Stimulated activated CD8-positive, alpha-beta memory T cell treated with anti-CD3 and anti-CD28 coated beads, Interleukin-12 subunit alpha, Interleukin-12 subunit beta, amount 100 ng/mL, for 1 hour (primary cell): ENCODE results near the gene DOHH.
"Not testable (repeated sequence)": the region's sequence is repeated elsewhere in the genome, so short reads cannot be mapped to it uniquely, and the experiment has no call there.

Experiments
- DNase-seq: peaks from one replicate; pipeline ENCODE4 v3.0.0-alpha.2; 2020; ENCODE audit warnings: low read depth

The DOHH gene

DNA sequence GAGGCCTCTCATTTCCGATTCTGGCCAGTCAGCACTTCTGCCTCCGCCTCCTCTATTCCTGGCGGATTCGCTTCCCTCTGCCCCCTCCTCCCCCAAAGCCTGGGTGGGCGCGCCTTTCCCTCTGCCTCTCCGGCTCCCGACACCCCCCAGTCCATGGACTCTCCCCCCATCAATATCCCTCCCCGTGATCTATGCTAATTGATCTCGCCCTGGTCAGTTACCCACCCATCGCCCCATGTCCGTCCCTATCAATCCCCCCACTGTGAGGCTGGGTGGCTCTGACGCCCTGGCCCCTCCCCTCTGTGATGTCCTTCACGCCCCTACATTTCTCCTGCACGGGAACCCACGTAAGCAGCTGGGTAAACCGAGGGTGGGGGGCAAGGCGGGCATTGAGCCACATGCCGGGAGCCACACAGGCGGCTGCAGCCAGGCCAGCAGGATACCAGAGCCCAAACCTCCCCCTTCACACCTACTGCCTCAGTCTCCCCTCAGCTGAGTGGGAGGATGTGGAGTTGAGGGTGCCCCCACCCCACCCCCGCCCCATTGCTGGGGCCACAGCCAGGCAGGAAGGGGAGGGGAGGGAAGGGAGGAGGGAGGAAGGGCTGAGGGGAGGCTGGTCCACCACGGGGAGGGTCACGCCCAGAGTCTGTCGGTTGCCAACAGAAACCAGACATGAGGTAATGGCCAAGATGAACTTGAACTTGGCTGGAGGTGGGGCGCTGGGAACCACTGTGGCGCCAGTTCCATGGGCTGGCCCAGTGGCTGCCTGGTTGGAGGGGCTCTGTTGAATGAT lies 41.2 kb downstream of the DOHH start:
- no peak for DNase-seq

DNA sequence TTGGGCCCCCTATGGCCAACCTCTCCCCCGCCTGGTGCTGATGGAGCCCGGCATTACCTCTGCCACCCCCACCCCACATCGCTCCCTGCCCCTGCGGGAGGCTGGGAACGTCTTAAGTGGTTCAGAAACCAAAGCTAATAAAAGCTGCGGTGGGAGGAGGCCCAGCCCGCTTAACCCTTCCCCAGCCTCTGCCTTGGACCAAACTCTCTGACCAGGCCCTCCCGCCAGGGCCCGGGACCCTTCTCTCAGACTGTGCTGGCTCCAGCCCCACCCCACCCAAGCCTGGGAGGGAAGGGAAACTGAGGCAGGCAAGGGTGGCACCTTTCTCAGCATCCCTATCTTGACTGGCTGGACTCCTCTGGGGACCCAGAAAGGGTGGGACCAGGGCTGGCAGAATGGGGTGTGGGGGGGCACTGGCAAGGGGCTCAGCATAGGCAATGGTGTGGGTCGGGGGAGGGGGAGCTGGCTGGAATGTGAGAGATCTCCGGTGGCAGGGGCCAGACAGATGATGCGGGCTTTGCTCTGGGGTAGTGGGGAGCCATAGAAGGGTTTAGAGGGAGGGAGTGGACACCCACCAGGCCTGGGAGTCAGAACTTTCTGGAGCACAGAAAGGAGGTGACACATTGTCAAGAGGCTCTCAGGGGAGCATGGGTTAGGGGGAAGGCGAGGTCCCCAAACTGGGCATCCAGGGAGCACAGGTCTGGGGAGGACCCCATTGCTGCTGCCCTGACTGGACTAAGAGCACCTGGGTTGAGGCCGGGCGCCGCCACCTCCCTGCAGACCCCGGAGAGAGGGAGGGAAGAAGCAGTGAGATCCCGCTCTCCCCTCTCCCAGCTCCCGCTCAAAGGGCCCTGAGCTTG lies 42.0 kb downstream of the DOHH start:
- no peak for DNase-seq

DNA sequence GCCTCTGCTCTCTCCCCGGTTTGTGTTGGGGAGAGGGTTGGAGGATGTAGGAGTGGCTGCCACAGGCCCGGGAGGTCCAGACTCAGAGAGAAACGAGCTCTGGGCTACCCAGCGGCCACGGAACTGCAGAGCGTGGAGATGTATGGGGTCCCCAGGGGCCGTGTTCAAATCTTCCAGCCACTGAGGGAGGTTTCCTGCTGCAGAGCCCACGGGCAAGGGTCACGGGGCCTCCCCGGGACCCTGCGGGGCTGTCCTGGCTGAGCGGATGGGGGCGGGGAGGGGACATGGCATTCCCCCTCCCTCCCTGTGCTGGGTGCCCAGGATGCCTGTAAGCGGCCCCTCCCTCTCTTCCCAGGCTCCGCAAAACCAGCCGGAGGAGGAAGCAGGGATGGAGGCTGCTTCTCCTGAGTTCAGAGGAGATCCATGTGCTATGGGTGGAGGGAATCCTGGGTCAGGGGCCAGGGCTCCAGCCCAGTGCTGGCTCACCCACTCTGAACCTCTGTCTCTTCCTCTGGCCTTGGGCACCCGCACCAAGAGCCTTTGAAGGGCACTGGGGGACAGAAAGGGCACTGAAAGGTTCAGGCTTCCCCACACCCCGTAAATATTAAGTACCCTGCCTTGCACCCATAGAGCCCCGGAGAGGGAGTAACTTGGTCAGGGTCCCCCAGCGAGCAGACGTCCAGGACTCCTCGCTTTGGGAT lies 42.8 kb downstream of the DOHH start:
- DNase-seq: no peak

DNA sequence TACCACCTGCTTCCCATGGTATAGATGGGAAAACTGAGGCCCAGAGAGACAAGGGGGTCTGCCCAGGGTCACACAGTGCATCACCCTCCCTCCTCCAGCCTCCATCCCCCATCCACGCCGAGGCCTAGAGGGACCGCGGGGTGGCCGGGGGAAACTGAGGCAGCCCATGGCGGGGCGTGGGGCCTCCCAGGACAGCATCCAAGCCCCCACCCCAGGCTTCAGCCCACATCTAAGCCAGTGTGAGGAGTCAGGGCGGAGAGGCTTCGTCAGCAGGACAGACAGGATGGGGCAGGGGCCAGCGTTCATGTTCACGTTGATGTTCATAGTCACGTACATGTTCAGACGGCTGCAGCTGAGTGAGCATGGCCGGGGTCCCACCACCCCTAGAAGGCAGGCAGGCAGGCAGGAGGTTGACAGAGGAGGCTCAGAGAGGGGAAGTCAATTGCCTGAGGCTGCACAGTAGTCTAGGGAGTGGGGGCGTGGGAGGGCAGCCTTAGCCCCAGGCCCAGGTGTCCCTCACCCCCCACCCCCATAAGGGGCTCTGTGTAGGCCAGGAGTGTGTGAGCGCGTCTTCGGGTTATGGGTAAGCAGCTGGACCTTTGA lies 43.4 kb downstream of the DOHH start:
- no peak for DNase-seq

DNA sequence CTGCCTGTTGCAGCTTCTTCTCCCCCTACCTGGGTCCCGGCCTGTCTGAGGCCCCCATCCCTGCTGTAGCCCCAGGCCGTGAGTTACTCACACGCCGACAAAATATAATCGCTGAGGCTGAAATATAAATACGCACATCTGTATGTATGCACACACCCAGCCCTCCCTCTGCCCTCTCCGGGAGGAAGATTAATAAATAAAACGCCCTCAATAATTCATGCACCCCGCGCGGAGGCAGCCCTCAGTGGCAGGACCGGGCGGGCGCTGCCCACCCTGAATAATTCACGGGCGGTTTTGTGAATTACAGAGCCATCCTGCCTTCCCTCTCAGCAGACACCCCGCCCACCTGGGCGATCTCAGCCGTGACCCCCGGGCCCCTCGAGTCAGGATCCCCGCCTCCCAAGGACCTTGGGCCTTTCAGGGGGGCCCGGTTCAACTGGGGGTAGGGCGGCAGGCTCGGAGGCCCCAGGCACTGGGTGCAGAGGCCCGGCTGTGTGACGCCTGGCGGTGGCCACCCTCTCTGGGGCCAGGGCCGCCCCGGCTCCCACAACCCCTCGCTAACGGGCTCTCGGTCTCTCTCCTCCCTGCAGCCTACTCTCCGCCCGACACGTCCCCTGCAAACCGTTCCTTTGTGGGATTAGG lies 44.4 kb downstream of the DOHH start:
- no peak for DNase-seq

DNA sequence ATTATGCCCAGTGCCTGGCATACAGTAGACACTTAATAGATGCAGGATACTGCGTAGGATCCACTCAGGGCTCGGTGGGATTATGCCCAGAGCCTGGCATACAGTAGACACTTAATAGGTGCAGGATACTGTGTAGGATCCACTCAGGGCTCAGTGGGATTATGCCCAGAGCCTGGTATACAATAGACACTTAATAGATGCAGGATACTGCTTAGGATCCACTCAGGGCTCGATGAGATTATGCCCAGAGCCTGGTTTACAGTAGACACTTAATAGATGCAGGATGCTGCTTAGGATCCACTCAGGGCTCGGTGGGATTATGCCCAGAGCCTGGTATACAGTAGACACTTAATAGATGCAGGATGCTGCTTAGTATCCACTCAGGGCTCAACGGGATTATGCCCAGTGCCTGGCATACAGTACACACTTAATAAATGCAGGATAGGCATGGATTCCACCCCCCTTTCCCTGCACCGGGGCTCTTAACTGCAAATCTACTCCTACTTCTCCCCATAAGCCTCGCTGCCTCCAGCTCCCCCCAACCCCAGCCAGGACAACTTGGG lies 45.0 kb downstream of the DOHH start:
- DNase-seq: no peak

DNA sequence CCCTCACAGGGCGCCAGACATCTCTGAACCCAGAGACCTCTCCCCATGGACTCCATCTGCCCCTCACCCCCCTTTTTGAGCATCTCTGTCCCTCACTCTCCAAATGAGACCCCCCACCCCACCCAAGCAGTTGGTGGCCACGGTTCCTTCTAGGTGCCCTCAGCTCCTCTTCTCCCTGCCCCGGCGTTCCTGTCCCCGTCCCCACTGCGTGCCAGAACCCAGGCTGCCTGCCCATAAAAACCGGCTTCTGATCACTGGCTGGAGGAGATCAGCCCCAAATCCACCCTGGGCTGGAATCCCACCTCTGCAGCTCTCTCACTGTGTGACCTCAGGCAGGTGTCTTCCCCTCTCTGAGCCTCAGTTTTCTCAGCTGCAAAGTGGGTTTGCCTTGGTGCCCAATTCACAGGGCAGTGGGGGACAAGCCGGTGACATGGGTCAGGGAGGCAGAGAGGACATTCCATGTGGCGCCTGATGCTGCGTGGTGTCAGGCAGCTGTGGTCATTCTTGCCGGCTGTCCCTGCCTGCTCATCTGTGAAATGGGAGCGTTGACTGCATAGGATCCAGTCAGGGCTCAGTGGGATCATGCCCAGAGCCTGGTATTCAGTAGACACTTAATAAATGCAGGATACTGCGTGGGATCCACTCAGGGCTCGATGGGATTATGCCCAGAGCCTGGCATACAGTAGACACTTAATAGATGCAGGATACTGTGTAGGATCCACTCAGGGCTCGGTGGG lies 45.6 kb downstream of the DOHH start:
- DNase-seq: no peak

DNA sequence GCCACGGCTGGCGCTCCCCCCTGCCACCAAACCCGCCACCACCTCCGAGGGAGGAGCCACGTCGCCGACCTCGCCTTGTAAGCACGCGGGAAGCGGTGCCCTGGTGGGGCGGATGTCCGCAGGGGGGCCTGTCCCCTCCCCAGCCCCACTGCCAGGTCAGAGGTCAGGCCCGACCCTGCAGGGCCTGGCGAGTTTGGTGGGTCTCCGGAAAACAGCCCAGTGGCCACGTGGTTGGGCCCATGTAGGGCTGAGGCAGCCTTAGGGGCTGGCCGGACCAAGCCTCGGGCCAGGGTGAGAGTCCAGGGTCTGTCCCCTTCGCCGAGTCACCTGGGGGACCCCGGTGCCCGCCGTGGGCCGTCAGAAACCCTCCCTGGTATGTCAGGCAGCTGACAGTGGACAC lies 46.6 kb downstream of the DOHH start:
- DNase-seq: no peak

DNA sequence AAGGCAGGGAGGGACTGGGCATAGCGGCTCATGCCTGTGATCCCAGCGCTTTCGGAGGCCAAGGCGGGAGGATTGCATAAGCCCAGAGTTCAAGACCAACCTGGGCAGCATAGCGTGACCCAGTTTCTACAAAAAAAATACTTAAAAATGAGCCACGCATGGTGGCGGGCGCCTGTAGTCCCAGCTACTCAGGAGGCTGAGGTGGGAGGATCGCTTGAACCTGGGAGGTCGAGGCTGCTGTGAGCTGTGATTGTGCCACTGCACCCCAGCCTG lies 47.6 kb downstream of the DOHH start:
- not testable (repeated sequence) for DNase-seq

DNA sequence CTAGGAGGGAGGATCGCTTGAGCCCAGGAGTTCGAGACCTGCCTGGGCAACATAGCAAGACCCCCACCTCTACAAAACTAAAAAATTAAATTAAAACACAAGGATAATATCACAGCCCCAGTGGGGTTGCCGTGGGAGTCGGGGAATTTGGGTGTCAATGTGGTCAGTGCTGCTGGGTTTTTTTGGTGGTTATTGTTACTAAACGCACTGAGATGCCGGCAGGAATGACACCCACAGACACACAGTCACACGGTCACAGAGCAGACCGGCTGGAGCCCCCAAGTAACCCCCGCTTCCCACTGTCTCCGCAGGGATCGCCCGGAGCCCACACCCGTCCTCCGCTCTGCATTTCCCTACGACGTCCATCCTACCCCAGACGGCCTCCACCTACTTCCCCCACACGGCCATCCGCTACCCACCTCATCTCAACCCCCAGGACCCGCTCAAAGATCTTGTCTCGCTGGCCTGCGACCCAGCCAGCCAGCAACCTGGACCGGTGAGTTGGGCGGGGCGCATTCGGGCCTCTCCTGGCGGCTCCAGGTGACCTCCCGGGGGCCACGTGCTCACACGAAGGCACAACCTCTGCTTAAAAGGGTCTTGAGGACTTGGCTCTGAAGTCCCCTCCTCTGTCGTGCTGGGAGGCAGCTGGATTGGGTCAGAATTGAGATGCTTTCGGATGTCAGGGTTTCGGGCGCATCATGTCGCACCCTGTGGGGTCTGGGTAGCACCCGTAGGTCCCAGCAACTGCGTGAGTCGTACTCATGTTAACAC lies 48.1 kb downstream of the DOHH start:
- DNase-seq: no peak

DNA sequence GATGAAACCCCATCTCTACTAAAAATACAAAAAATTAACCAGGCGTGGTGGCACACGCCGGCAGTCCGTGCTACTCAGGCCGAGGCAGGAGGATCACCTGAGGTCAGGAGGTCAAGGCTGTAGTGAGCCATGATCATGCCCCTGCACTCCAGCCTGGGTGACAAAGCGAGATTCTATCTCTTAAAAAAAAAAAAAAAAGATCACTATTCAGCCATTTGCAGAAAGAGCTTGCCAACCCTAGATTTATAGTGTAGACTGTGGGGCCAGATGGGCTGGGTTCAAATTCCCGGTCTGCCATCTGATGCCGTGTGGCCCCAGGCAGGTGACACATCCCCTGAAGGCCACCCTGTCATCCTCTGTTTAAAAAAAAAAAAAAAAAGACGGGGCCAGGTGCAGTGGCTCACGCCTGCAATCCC lies 49.0 kb downstream of the DOHH start:
- no peak for DNase-seq

DNA sequence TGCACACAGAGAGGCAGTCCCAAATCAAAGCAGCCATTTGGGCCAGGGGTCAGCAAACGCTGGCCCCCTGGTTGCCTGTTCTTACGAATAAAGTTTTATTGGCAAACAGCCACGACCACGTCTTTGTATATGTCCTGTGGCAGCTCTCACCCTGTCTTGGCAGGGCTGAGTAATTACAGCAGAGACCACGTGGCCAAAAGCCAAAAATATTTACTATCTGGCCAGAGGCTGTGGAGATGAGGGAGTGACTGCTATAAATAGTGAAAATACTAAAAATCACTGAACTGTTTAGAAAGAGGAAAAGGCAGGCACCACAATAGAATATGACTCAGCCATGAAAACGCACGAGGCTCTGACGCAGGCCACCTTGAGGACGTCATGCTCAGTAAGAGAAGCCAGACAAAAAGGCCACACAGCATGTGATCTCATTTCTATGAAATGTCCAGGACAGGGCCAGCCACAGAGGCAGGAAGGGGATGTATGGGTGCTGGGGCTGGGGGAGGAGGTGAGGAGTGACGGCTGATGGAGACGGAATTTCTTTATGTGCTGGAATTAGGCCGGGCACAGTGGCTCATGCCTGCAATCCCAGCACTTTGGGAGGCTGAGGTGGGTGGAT lies 49.6 kb downstream of the DOHH start:
- no peak for DNase-seq

DNA sequence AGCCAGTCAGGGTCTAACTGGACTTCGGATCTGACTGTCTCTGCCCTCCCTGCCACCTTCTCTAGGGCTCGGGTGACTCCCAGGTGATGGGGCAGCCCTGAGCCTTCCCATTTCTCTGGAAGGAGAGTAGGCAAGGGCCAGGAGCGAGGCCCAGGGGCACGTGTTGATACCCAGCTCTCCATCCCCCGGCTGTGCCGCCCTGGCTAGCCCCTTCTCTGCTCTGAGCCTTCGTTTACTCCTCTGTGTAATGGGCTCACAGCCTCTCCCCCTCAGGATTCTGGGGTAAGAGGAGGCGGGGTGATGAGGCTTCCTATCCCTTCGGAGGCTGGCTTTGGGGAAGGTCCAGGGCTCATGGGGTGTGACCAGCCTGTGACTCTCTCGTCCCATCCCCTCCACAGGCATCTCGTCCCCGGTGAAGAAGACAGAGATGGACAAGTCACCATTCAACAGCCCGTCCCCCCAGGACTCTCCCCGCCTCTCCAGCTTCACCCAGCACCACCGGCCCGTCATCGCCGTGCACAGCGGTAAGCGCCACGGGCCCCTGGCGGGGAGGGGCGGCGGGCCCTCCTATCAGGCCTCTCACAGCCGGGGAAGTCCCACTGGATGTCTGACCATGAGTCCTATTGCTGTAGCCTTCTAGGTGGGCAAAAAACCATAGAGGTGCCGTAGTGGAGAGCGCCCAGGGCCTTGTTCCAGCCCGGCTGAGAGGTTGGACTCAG lies 51.7 kb downstream of the DOHH start:
- no peak for DNase-seq

DNA sequence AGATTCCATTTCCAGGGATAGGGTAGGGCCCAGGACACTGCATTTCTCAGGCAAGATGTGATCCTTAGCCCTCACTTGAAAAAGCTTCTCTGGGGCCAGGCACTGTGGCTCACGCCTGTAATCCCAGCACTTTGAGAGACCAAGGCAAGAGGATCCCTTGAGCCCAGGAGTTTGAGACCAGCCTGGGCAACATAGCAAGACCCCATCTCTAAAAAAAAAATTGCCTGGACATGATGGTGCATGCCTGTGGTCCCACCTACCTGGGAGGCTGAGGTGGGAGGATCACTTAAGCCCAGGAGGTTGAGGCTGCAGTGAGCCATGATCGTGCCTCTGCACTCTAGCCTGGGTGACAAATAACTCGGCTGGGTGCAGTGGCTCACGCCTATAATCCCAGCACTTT lies 53.8 kb downstream of the DOHH start:
- DNase-seq: not testable (repeated sequence)

DNA sequence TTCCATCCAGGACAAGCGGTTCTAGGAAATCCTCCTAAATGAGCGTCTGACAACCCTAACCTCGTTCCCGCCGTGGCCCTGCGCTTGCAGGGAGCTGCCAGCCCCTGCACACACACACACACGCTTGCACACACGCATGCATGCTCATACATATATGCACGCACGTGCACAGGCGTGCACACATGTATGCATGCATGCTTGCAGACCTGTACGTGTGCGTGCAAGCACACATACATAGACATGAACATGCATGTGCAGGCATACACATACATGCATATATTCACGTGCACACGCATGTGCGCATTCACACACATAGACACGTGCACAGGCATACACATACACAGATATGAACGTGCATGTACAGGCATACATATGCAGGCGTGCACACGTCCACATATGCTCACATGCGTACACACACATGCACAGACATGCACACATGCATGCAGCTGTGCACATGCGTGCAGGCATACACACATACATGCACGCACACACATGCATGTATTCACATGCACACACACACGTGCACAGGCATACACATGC lies 55.7 kb downstream of the DOHH start:
- no peak for DNase-seq

DNA sequence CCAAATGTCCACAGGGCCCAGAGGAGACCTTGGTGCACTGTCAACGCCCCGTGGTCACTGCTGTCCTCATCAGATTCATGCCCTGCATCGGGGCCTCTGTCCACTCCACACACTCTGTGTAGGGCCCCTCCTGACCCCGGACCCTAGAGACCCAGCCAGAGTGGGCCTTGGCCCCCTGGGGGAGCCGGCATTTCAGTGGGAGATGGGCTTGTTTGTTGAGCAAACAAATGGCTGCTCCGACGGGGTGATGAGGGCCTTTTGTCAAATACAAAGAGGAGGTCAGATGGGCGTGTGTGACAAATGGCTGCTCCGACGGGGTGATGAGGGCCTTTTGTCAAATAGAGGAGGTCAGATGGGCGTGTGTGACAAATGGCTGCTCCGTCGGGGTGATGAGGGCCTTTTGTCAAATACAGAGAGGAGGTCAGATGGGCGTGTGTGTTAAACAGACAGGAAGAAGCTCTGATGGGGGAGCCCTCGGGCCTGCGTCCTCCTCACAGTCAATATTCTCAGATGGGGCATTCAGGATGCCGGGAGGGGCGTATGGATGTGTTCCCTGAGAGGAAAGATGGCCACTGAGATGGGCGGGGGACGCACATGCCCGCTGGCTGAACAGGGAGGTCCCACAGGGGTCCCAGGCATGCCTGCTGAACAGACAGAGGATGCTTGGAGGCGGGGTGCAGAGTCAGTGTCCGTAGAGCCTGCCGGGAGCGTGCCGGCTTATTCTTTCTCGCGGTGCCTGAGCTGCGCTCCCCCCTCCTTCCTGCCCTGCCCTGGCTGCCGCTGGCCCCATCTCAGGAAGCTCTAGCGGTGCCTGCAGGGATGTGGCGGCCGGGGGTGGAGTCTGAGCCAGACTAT lies 56.4 kb downstream of the DOHH start:
- DNase-seq: no peak

DNA sequence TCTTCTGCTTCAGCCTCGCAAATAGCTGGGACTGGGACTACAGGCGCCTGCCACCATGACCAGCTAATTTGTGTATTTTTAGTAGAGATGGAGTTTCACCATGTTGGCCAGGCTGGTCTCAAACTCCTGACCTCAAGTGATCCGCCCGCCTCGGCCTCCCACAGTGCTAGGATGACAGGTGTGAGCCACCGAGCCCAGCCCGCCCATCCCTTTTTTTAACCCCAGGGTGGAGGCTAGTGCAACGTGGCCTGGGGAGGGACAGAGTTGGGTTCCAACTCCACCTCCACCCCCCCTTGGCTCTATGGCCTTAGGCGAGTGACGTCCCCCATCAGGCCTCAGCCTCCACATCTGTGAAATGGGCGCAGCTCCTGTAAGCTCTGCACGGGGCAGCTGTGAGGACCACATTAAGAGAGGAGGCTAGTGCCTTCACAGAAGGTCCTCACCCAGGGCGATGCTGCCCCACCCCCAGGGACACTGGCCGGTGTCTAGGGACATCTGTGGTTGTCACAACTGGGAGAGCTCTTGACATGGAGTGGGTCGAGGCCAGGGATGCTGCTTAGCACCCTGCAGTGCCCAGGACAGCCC lies 57.9 kb downstream of the DOHH start:
- DNase-seq: no peak

DNA sequence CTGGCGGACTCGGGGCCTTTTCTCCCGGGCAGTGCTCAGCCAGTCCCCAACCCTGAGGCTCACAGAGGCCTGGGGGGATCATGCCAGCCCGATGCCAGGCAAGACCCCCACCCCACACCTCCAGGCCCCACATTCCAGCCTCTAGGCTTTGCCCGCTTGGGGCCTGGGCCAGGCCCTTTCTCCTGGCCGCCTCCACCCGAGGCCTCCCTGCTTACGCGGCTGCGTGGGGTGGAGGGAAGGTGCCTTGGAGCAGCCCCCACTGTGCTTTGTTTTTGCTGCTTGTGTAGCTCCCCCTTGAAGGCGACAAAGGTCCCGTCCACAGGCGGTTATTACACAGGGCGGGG lies 58.5 kb downstream of the DOHH start:
- no peak for DNase-seq
